HEK293T (cell line): ENCODE data around the gene PLA2R1.

Source experiments
- CTCF ChIA-PET: fragments of 350-600 bp; formaldehyde crosslinking; extraction: SDS; loops from one replicate; lab custom pipeline; 2021; ENCODE audit warnings: antibody characterized with exemption, inconsistent platforms; lab: Yijun Ruan, JAX
- POLR2A ChIA-PET: fragments of 350-600 bp; formaldehyde crosslinking; extraction: SDS; loops from one replicate; lab custom pipeline; 2020; ENCODE audit warnings: antibody characterized with exemption, inconsistent platforms; lab: Yijun Ruan, JAX
- DNase-seq: peaks from one replicate; pipeline ENCODE4 v3.0.0; 2012; ENCODE audit warnings: mixed read lengths; ENCODE audit errors: extremely low spot score
- ARNT ChIP-seq: fragments of 450-650 bp; IDR thresholded peaks from 2 replicates; pipeline ENCODE4 v1.6.1; 2017; ENCODE audit warnings: mild to moderate bottlenecking
- BHLHE40 ChIP-seq: fragments of 450-650 bp; IDR thresholded peaks from 2 replicates; pipeline ENCODE4 v1.6.1; 2016; ENCODE audit warnings: mild to moderate bottlenecking, moderate library complexity, borderline replicate concordance
- CTBP1 ChIP-seq: fragments of 450-650 bp; IDR thresholded peaks from 2 replicates; pipeline ENCODE4 v1.6.1; 2016; ENCODE audit warnings: borderline replicate concordance
- ELF4 ChIP-seq: fragments of 450-650 bp; IDR thresholded peaks from 2 replicates; pipeline ENCODE4 v1.6.1; 2017; ENCODE audit warnings: antibody characterized with exemption
- FOXA1 ChIP-seq: fragments of 450-650 bp; IDR thresholded peaks from 2 replicates; pipeline ENCODE4 v1.6.1; 2016; ENCODE audit warnings: mild to moderate bottlenecking
- FOXK2 ChIP-seq: fragments of 450-650 bp; IDR thresholded peaks from 2 replicates; pipeline ENCODE4 v1.6.1; 2016; ENCODE audit warnings: mild to moderate bottlenecking
- FOXM1 ChIP-seq: fragments of 450-650 bp; IDR thresholded peaks from 2 replicates; pipeline ENCODE4 v1.6.1; 2017; ENCODE audit warnings: mild to moderate bottlenecking, borderline replicate concordance
- HDGF ChIP-seq: fragments of 450-650 bp; IDR thresholded peaks from 2 replicates; pipeline ENCODE4 v1.6.1; 2017; ENCODE audit warnings: antibody characterized with exemption, borderline replicate concordance
- L3MBTL2 ChIP-seq: fragments of 450-650 bp; conservative IDR thresholded peaks from 2 replicates; pipeline ENCODE4 v1.6.1; 2016; ENCODE audit warnings: mild to moderate bottlenecking
- LEF1 ChIP-seq: fragments of 450-650 bp; IDR thresholded peaks from 2 replicates; pipeline ENCODE4 v1.6.1; 2017; ENCODE audit warnings: mild to moderate bottlenecking, borderline replicate concordance
- NFRKB ChIP-seq: fragments of 450-650 bp; IDR thresholded peaks from 2 replicates; pipeline ENCODE4 v1.6.1; 2016; ENCODE audit warnings: mild to moderate bottlenecking, moderate library complexity
- PKNOX1 ChIP-seq: fragments of 450-650 bp; IDR thresholded peaks from 2 replicates; pipeline ENCODE4 v1.6.1; 2016
- SP1 ChIP-seq: fragments of 450-650 bp; IDR thresholded peaks from 2 replicates; pipeline ENCODE4 v1.6.1; 2017
- SUZ12 ChIP-seq: fragments of 450-650 bp; IDR thresholded peaks from 2 replicates; pipeline ENCODE4 v1.6.1; 2016; ENCODE audit warnings: mild to moderate bottlenecking
- TARDBP ChIP-seq: fragments of 450-650 bp; IDR thresholded peaks from 2 replicates; pipeline ENCODE4 v1.6.1; 2016
- ZNF384 ChIP-seq: fragments of 450-650 bp; IDR thresholded peaks from 2 replicates; pipeline ENCODE4 v1.6.1; 2016

PLA2R1 gene

GRCh38 chr2:159892990-159893810 lies 169.2 kb downstream of the PLA2R1 start:
- no peak for TF ChIP-seq NFRKB
- TF ChIP-seq FOXM1: no peak
- TF ChIP-seq FOXA1: no peak
- TF ChIP-seq ZNF384: no peak
- TF ChIP-seq PKNOX1: no peak
- DNase-seq: no peak
- POLR2A ChIA-PET: no interaction called here
- CTCF ChIA-PET: no interaction called here

GRCh38 chr2:159891917-159892730 lies 170.3 kb downstream of the PLA2R1 start:
- ChIA-PET POLR2A (no interaction called here), CTCF (no interaction called here)
- TF ChIP-seq HDGF (no peak), FOXM1 (no peak)
- no peak for DNase-seq

GRCh38 chr2:159891267-159891588 lies 171.2 kb downstream of the PLA2R1 start:
- CTCF ChIA-PET: no interaction called here
- POLR2A ChIA-PET: no interaction called here
- DNase-seq: no peak
- no peak for TF ChIP-seq SP1
- no peak for TF ChIP-seq FOXK2
- TF ChIP-seq SUZ12: no peak
- TF ChIP-seq ZNF384: no peak
- no peak for TF ChIP-seq L3MBTL2
- TF ChIP-seq PKNOX1: no peak
- no peak for TF ChIP-seq CTBP1
- TF ChIP-seq ELF4: no peak
- TF ChIP-seq LEF1: no peak
- no peak for TF ChIP-seq NFRKB
- TF ChIP-seq BHLHE40: no peak
- TF ChIP-seq FOXM1: no peak
- TF ChIP-seq TARDBP: no peak
- no peak for TF ChIP-seq HDGF
- TF ChIP-seq ARNT: no peak
- no peak for TF ChIP-seq FOXA1

- POLR2A ChIA-PET: no interaction called here
- no peak for DNase-seq
- TF ChIP-seq TARDBP (no peak), FOXM1 (no peak), CTBP1 (no peak), HDGF (no peak), ZNF384 (no peak), ELF4 (no peak), BHLHE40 (no peak), ARNT (no peak)
- CTCF ChIA-PET: no interaction called here
Observed at GRCh38 chr2:159890551-159891266, 171.7 kb downstream of the PLA2R1 start.

GRCh38 chr2:159882130-159882745 lies 180.2 kb downstream of the PLA2R1 start:
- ChIA-PET CTCF (no interaction called here), POLR2A (no interaction called here)
- TF ChIP-seq CTBP1 (no peak), ELF4 (no peak), SP1 (no peak), BHLHE40 (no peak), FOXA1 (no peak), PKNOX1 (no peak), SUZ12 (no peak), TARDBP (no peak), FOXK2 (no peak)
- no peak for DNase-seq
